HL-60 (cell line): ENCODE data around the gene RUNX1.

ENCODE experiments used
- CTCF ChIP-seq: IDR thresholded peaks from one replicate; pipeline ENCODE4 v1.5.1; 2011; ENCODE audit warnings: low read length, control low read depth, inconsistent platforms; ENCODE audit not compliant: insufficient read depth
- GABPA ChIP-seq: IDR thresholded peaks from 2 replicates; pipeline ENCODE4 v1.6.1; 2012; ENCODE audit warnings: low read depth
- POLR2AphosphoS5 ChIP-seq: IDR thresholded peaks from 2 replicates; pipeline ENCODE4 v1.6.1; 2012; ENCODE audit warnings: low read depth
- REST ChIP-seq: IDR thresholded peaks from 2 replicates; pipeline ENCODE4 v1.6.1; 2012; ENCODE audit warnings: low read depth; ENCODE audit not compliant: insufficient replicate concordance
- SPI1 ChIP-seq: IDR thresholded peaks from 2 replicates; pipeline ENCODE4 v1.6.1; 2012; ENCODE audit warnings: low read depth, mild to moderate bottlenecking, borderline replicate concordance

GRCh38 chr21:34881839-34882371 lies 167.2 kb downstream of the RUNX1 start:
- TF ChIP-seq CTCF (no peak), POLR2AphosphoS5 (no peak), GABPA (no peak), REST (no peak), SPI1 (no peak)
